Right renal cortex interstitium (tissue), 3 donors: ENCODE measurements around the gene IRX3. TPM values are rescaled to one million over a fixed set of nuclear protein-coding genes. Genes with fewer than 3 reads are reported as not detected.
"Not testable (repeated sequence)": the region's sequence is repeated elsewhere in the genome, so short reads cannot be mapped to it uniquely, and the experiment has no call there.

Experiments used
- DNase-seq, 3 donors: peaks; one replicate each; pipeline ENCODE4 v3.0.0-alpha.2; 2013; ENCODE audit warnings: low read depth in 3 of 3, low spot score in 2 of 3
- polyA plus RNA-seq, 3 donors: library from polyadenylated mRNA; unstranded; fragments of 120-200 nt; gene quantifications; one replicate each; pipeline ENCODE4 v1.2.1, GENCODE V29; 2013; ENCODE audit not compliant: insufficient read length in 3 of 3

The IRX3 gene
- polyA plus RNA-seq, 3 donors, result 27.0 to 32.2 (median 27.1) TPM

- no peak for DNase-seq
These were observed 5.8 kb downstream of the IRX3 start for GRCh38 chr16:54280751-54281150.

DNA sequence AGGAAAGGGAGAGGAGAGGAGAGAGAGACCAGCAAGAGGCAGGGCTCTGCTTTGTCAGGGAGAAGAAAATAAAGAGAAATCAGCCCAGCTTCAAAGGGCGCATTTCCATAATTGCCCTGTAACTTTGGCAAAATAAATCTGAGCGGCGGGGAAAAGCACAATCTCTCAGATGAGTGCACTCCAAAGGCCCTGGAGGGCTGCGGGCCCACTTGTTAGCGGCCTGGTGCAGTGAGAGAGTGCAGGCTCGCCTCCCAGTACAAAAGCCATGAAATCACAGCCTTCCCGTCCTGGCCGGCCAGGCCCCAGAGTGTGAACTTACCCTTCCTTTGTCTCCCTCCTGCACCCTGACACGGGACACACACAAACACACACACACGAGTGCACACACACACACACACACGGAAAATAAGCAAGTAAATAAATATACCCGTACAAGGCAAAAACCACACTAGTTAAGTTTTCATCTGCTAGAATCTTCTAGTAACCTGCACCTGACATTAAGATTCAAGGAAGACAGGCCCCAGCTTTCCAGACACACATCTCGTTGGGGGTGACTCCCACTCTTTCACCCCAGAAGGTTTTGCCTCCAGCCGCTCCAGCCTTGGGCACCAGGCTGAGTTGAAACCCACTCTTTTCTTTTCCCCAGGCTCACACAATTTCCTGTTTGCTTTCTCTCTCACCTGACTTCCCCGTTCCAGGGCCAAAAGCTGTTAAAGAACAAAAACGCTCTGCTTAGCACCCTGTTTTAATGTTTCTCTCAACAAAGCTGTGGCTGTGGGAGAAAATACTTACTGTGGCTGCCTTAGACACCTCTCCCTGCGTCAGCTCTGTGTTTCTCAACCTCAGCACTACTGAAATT lies 8.5 kb downstream of the IRX3 start:
- DNase-seq, result no peak

- DNase-seq, result no peak
These were observed 10.6 kb downstream of the IRX3 start for GRCh38 chr16:54275956-54276355.

GRCh38 chr16:54273566-54273965 lies 13.0 kb downstream of the IRX3 start:
- no peak for DNase-seq

DNA sequence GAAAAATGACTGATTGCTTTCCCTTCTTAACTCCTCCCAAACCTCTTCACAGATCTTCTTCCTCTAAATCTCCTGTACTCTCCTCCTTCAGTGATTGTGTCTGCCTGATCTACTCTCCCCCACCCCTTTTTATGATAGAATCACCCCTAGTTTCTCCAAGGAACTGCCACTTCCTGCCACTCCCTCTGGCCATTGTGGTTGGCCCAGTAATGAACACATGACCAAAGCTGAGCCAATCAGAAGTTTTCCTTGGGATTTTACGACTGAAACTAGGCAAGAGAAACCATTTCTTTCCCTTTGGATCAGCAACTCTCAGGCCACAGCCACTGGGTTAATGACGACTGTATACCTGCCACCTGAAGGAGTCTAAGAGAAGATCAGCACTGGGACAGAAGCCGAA lies 15.9 kb downstream of the IRX3 start:
- no peak for DNase-seq

- DNase-seq, result no peak
These were observed 17.1 kb downstream of the IRX3 start for GRCh38 chr16:54269461-54269860.

DNA sequence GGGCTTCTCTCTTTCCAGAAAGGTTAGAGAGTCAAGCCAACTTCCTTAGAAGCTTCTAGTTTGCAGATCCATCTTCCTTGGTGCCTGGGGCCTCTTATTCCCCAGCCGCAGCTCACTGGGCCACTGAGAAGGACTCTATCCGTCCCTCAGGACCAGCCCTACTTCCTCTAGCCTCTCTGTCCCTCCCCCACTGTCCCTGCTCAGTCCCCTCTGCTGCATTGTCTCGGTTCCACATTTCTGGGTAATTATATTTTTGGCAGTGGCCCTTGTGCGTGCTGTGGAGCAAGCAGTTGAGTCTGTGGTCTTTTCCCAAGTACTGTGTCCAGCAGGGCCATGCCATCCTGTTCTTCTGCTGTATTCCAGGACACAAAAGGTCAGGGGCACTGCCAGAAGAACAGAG lies 17.8 kb downstream of the IRX3 start:
- no peak for DNase-seq

DNA sequence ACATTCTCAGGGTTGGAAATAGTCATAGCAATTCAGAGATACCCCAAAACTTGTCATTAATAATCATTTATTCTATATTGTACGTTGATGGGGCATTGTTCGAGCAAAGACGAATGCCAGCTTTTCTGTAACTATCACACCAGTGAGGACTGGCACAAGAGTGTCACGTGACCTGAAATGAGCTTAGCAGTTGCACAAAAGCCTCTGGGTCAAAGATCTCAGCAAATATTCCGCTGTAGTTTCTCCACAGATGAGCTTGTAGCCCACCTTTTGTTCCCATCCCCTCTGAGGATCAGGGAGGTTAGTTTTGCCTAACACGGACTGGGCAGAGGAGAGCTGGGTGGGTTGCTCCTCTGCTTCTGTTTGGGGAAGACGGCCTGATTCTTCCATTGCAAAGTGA lies 18.2 kb downstream of the IRX3 start:
- DNase-seq, result no peak

DNA sequence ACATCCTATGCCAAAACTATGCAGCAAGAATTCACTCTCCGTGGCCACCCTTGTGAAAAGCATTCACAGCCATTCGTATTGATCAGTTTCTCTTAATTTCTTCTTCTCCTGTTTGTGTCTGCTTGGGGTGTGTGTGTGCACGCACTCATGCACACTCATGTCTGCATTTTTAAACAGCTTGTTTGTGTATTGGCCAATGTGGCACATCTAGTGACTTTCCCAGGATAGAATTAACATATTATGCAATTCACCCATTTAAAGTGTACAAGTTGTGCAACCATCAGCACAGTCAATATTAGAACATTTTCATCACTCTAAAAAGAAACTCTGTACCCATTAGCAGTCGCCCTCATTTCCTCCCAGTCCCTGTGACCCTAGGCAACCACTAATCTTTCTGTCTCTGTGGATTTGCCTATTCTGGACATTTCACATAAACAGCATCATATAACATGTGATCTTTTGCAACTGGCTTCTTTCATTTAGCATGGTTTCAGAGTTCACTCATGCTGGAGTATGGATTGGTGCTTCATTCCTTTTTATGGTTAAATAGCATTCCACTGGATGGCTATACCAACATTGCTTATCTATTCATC lies 20.1 kb downstream of the IRX3 start:
- DNase-seq, result no peak

GRCh38 chr16:54265575-54266107 lies 20.9 kb downstream of the IRX3 start:
- no peak for DNase-seq

GRCh38 chr16:54253118-54253517 lies 33.5 kb downstream of the IRX3 start:
- no peak for DNase-seq

DNA sequence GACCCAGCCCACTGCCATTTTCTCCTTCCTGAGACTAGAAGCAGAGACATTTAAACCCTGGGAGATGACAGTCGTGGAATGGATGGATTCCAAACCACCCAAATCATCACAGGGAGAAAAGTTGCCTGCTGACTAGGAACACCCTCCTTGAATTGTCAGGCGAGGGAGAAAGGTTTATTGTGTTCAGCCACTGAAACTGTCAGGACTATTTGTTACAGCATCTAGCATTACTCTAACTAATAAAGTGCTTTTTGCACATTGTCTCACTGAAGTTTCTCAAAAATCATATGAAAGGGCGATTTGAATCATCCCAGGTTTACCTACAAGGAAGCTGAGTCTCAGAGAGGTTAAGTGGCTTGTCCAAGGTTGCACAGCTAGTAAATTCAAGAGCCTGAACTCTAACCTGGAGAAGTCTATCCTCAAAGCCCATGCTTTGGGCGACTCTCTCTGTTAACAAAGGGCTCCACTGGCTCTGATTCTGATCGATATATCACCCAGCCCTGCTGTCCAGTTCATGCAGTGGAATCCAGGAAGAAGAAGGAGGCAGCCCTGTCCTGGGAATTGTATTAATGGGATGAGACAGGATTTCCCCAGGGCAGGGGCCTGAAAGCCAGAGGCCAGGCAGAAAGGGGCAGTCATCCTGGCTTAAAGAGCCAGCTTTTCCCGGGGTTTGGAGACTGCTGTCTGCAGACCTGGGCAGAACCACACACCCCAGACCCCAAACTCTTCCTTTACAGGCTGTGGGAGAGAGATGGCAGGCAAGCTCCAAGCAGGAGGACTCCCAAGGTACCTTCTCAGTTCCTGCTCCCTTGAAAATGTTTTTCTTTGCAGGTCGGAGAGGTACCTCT lies 37.5 kb downstream of the IRX3 start:
- no peak for DNase-seq

GRCh38 chr16:54247705-54248104 lies 38.9 kb downstream of the IRX3 start:
- not testable (repeated sequence) for DNase-seq

DNA sequence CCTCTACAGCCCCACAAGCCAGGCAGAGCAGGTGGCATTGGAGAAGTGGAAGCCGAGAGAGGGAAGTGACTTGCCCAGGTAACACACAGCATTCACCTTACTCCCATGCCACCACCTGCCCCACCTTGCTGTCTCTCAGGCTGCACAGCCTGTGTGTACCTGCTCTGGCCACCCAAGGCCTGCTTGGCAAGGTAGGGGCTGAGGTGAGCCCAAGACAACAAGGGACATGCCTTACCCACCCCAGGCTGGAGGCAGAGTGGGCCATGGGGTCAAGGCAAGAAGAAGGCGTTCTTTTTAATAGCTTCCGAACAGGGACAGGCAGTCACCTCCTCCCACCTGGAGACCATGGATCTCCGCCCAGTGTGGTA lies 40.1 kb downstream of the IRX3 start:
- no peak for DNase-seq

- DNase-seq, result no peak
These were observed 40.7 kb downstream of the IRX3 start for GRCh38 chr16:54245788-54246453.

GRCh38 chr16:54244061-54244886 lies 42.3 kb downstream of the IRX3 start:
- no peak for DNase-seq

DNA sequence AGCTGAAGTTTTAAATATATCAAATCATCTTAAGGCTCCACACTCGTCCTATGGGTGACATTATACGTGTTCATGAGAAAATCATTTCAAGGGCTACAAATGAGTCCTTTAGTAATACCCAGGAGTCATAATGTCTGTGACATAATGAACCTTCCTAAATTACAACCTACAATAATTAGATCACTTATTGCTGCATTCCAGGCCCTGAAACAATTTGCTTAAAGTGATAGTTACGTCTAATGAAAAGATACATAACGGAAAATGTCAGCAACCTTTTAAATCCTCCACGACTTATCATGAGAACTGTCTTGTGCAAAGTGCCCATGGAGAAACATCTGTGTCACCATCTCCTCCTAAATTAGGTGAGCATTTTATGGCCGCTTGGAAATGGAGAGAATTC lies 43.4 kb downstream of the IRX3 start:
- no peak for DNase-seq

DNA sequence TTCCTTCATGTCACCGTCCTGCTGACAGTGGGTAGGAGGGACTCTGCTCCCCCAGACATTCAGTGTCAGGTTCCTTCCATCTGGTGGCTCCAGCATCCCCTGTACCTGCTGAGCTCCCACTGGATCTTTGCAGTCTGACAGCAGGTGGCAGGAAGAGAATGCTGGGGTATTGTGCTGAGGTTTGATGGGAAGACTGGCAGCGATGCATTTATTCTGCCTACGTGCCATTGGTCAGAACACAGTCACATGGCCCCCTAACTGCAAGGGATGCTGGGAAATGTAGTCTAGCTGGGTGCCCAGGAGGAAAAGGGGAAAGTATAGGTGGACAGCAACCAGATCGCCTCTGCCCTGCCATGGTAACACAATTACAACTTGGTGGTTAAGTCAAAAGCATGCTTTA lies 44.4 kb downstream of the IRX3 start:
- DNase-seq, result no peak

DNA sequence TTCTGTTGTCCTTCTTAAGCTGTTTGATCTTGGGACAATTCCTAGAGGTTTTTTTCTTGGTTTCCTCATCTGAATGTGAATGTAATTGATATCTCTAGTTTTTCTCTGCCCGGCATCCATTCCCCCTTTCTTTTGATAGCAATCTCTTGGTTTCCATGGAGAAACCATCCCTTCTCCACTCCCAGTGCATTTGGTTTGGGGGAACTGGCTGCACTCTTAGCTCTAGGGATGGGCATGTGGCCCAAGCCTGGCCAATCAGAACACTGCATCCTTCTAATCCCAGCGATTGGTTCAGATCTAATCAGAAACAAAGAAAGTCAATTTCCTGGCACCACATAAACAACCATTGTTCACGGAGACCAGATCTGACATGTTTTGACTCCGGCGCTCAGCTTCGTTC lies 45.1 kb downstream of the IRX3 start:
- DNase-seq, result no peak
